Measurements from ENCODE around the gene PTP4A2. TPM values are rescaled to one million over a fixed set of nuclear protein-coding genes. Genes with fewer than 3 reads are reported as not detected.
A peak's percentile ranks its signal among the peaks of the same experiment; 100 is the strongest.

Gene PTP4A2
- total and polyA plus RNA-seq, 2 donors (not counting 1 experiment from before 2014, with no cell fraction given), result 78.2 to 193 TPM

- Histone ChIP-seq H3K9ac (ENCODE audit: low read length) (no peak overlapping the region), H3K4me3 (ENCODE audit: control extremely low read depth in 1 of 5, extremely low read depth in 1 of 5, insufficient read depth in 1 of 5, low read depth in 2 of 5, low read length in 4 of 5) (no peak overlapping the region), H3K27me3 (replicated peaks in 1 of 4; ENCODE audit: control extremely low read depth in 1 of 4, control insufficient read depth in 3 of 4, insufficient read depth in 4 of 4, low read length in 3 of 4) (no peaks in the 10 kb centered on the region), H3K9me3 (ENCODE audit: control extremely low read depth in 1 of 3, control insufficient read depth in 2 of 3, insufficient read depth in 1 of 3, low read length in 2 of 3) (no peaks in the 10 kb centered on the region), H3K4me2 (replicated peaks; ENCODE audit: low read depth, low read length, poor library complexity, severe bottlenecking) (peak overlapping the region; percentile 7), H3K36me3 (replicated peaks in 1 of 2; ENCODE audit: control extremely low read depth in 1 of 2, control insufficient read depth in 1 of 2, extremely low read depth in 1 of 2, insufficient read depth in 2 of 2, low read length in 1 of 2) (no peaks in the 10 kb centered on the region), H3K4me1 (ENCODE audit: control insufficient read depth in 2 of 2, insufficient read depth in 2 of 2, low read length in 2 of 2) (peaks cover 37 to 48% of the 10 kb centered on the region in 2 donors), H4K20me1 (ENCODE audit: control insufficient read depth, insufficient read depth, low read length, poor library complexity, severe bottlenecking) (no peaks in the 10 kb centered on the region), H2AFZ (ENCODE audit: insufficient read depth, low read depth, low read length, poor library complexity, severe bottlenecking) (peak overlapping the region; percentile 64), H3K79me2 (ENCODE audit: control insufficient read depth, insufficient read depth, low read length) (no peaks in the 10 kb centered on the region), H3K27ac (ENCODE audit: low read length in 2 of 2) (no peak overlapping the region)
- no peaks in the 10 kb centered on the region for H3K9me3 Mint-ChIP-seq (ENCODE audit: insufficient read depth)
- WGBS (ENCODE audit: insufficient coverage), result 100% methylated on average over 1 of the region's 4 CpGs
- intact Hi-C loops (cut with micrococcal nuclease), result no loop called here
- TF ChIP-seq CTCF (IDR thresholded peaks at IDR 0.05) (no peak), EZH2 (IDR thresholded peaks at IDR 0.05; ENCODE audit: borderline replicate concordance, insufficient read depth, low read depth, low read length, poor library complexity, severe bottlenecking) (no peak)
- peaks cover 43% of the 10 kb centered on the region for H3K4me1 Mint-ChIP-seq
- peak overlapping the region; percentile 61 for H3K27ac Mint-ChIP-seq
- no peak for DNase-seq
- CTCF ChIA-PET, result interaction anchor here (0.5 to 1.2 kb wide), 2 partner anchors 12 to 29 kb away, joined by 3 read pairs; no protein-coding TSS in a partner anchor
- ATAC-seq (ENCODE audit: low read depth), result no peak
- POLR2A ChIA-PET, result no interaction called here
- no peak overlapping the region for H3K4me3 Mint-ChIP-seq
- H3K27me3 Mint-ChIP-seq, result no peaks in the 10 kb centered on the region
Measured at GRCh38 chr1:31877544-31877943, 60.6 kb downstream of the PTP4A2 start.

GRCh38 chr1:31875636-31876236 is 62.4 kb downstream of the PTP4A2 start:
- Histone ChIP-seq H3K4me3 (ENCODE audit: control extremely low read depth in 1 of 5, extremely low read depth in 1 of 5, insufficient read depth in 1 of 5, low read depth in 2 of 5, low read length in 4 of 5) (no peak overlapping the region), H4K20me1 (ENCODE audit: control insufficient read depth, insufficient read depth, low read length, poor library complexity, severe bottlenecking) (no peaks in the 10 kb centered on the region), H3K27me3 (replicated peaks in 1 of 4; ENCODE audit: control extremely low read depth in 1 of 4, control insufficient read depth in 3 of 4, insufficient read depth in 4 of 4, low read length in 3 of 4) (no peaks in the 10 kb centered on the region), H3K4me2 (replicated peaks; ENCODE audit: low read depth, low read length, poor library complexity, severe bottlenecking) (no peak overlapping the region), H3K79me2 (ENCODE audit: control insufficient read depth, insufficient read depth, low read length) (no peaks in the 10 kb centered on the region), H3K27ac (ENCODE audit: low read length in 2 of 2) (no peak overlapping the region), H3K4me1 (ENCODE audit: control insufficient read depth in 2 of 2, insufficient read depth in 2 of 2, low read length in 2 of 2) (peaks cover 26 to 34% of the 10 kb centered on the region in 2 donors), H3K9me3 (ENCODE audit: control extremely low read depth in 1 of 3, control insufficient read depth in 2 of 3, insufficient read depth in 1 of 3, low read length in 2 of 3) (no peaks in the 10 kb centered on the region), H3K36me3 (replicated peaks in 1 of 2; ENCODE audit: control extremely low read depth in 1 of 2, control insufficient read depth in 1 of 2, extremely low read depth in 1 of 2, insufficient read depth in 2 of 2, low read length in 1 of 2) (no peaks in the 10 kb centered on the region), H2AFZ (ENCODE audit: insufficient read depth, low read depth, low read length, poor library complexity, severe bottlenecking) (no peak overlapping the region), H3K9ac (ENCODE audit: low read length) (no peak overlapping the region)
- Mint-ChIP-seq H3K27ac (no peak overlapping the region), H3K4me1 (peaks cover 32% of the 10 kb centered on the region), H3K9me3 (ENCODE audit: insufficient read depth) (no peaks in the 10 kb centered on the region), H3K27me3 (no peaks in the 10 kb centered on the region), H3K4me3 (no peak overlapping the region)
- TF ChIP-seq EZH2 (IDR thresholded peaks at IDR 0.05; ENCODE audit: borderline replicate concordance, insufficient read depth, low read depth, low read length, poor library complexity, severe bottlenecking) (no peak), CTCF (IDR thresholded peaks at IDR 0.05) (no peak)
- intact Hi-C loops (cut with micrococcal nuclease), result no loop called here
- no peak for ATAC-seq (ENCODE audit: low read depth)
- ChIA-PET POLR2A (no interaction called here), CTCF (no interaction called here)
- 88% methylated on average over 4 of the region's 11 CpGs for WGBS (ENCODE audit: insufficient coverage)
- no peak for DNase-seq
